GM18870 (cell line): ENCODE results near the gene CENPP.

Source experiments
- ATAC-seq: cut with Tn5 transposase; IDR thresholded peaks from one replicate; pipeline ENCODE4 v1.9.1; 2021; ENCODE audit warnings: moderate library complexity; ENCODE audit not compliant: unreplicated experiment

Gene CENPP

GRCh38 chr9:92312887-92313623, 12.7 kb upstream of the CENPP start:
- no peak for ATAC-seq

DNA sequence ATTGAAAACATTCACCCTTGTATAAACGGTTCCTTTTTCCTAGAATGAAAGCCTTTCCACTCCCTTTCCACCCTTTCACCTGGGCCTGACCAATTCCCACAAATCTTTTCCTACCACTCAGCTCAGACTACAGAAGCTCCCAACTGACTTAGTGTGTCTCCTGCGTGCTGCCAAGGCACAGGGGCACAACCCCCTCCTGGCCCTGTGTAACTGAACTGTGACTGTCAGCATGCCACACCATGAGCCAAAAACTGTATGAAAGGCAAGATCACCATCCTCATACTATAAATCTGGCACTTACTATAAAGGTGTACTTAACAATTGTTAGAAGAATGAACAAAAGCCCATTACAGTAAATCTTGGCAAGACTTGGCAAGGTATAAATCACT, 12.1 kb upstream of the CENPP start:
- no peak for ATAC-seq

- ATAC-seq, result no peak
These were observed 10.3 kb upstream of the CENPP start for GRCh38 chr9:92315456-92315855.

GRCh38 chr9:92324431-92324830, 1.3 kb upstream of the CENPP start:
- no peak for ATAC-seq

- peak; percentile 5 for ATAC-seq
These were observed 874 bp upstream of the CENPP start for GRCh38 chr9:92324889-92325268.

- no peak for ATAC-seq
These were observed 293 bp downstream of the CENPP start for GRCh38 chr9:92325991-92326500.

DNA sequence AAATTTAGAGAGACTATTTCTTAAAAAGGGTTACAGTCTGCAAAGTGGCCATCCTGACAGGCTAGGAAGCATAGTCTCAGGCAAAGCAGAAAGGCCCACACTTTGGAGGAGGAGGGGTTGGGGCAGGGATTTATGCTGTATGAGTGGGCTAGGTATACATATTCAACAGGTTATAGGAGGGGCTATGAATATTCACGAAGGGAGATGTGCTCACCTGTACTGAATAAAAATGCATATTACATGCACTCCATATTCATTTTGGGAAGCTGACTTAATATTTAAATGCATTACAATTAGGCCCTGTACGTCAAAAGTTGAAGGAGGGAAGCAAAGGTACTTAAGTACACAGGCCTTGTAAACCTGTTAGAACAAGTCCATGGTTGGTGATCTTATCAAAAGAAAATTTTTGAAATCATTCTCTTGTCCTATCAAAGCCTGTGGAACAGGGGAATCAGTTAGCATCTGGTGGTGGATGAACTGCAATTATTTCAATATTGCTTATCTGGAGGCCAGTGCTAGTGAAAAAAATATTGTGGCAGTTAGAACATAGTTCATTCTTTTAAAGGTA, 1.6 kb downstream of the CENPP start:
- ATAC-seq, result no peak

DNA sequence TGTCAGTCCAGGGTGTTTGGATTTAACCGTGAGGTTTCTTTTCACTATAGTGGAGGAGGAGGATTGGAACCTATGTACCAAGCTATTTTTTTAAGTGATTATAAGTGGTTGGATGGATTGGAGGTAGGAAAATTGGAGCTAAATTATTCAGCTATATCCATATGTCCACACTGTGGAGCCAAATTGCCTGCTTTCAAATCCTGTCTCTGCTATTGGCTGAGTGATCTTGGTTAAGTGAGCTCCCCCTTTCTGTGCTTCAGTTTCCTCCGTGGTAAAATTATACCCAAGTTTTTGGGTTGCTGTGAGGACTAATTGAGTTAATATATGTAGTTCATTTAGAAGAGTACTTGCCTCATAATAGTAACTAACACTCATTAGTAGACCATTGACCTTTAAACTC, 2.5 kb downstream of the CENPP start:
- no peak for ATAC-seq

DNA sequence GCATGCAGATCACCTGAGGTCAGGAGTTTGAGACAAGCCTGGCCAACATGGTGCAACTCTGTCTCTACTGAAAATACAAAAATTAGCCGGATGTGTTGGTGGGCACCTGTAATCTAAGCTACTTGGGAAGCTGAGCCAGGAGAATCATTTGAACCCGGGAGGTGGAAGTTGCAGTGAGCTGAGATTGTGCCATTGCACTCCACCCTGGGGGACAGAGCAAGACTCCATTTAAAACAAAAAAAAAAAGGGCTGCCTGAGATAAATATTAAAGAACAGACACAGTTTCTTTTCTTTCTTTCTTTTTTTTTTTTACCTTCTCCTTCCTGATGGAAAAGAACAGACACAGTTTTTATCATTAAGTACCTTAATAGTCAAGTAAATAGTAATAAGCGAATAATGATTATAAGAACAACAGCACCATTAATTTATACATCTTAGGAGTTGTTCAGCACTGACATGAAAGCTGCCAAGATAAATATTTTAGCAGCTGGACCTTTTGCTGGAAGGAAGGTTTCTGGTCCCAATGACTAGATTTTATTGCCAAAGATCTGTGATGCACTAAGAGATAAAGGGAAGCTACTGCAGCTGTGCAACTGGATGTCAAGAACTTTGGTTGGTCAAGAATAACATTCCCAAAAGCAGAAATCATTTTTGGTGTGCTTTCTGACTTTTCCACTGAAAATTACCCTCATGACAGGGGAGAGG, 7.0 kb downstream of the CENPP start:
- ATAC-seq, result no peak

DNA sequence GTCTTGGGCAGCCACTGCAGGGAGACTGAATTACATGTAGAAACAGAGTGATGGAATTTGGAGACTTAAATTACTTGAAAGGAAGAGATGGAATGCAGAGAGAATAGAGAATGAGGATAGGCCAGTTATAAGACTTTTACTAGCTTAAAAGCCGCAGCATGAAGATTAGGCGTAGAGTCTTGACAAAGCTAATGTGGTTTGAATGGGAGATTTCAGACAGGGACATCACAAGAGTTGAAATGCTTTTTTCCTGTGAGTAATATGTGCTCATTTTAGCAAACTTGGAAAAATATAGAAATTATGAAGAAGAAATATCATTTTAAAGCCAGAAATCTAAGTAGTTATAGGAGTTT, 7.5 kb downstream of the CENPP start:
- no peak for ATAC-seq

- no peak for ATAC-seq
These were observed 15.8 kb downstream of the CENPP start for GRCh38 chr9:92341578-92341977.

- ATAC-seq, result no peak
These were observed 17.2 kb downstream of the CENPP start for GRCh38 chr9:92342825-92343488.

- no peak for ATAC-seq
These were observed 19.8 kb downstream of the CENPP start for GRCh38 chr9:92345582-92345981.

- no peak for ATAC-seq
These were observed 24.3 kb downstream of the CENPP start for GRCh38 chr9:92349771-92350739.

GRCh38 chr9:92350740-92351133, 25.0 kb downstream of the CENPP start:
- ATAC-seq, result no peak

DNA sequence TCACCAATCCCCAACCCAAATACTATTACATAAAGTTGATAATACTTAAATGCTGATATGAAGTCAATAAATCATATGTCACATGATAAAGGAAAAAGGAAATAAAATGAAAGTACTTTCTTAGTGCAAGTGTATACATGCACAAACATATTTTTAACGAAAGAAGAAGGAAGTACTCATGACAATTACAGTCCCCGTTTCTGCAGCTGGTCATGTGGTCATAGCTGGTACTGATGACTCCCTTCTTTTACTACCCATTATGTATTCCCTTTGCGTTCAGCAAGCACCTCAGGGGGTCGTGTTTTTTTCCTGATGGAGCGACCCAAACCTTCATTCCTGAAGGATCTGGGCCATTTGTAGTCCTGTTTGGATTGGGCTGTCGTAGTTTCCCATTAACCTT, 27.3 kb downstream of the CENPP start:
- no peak for ATAC-seq

- ATAC-seq, result no peak
These were observed 33.7 kb downstream of the CENPP start for GRCh38 chr9:92359394-92359995.

GRCh38 chr9:92360083-92360482, 34.3 kb downstream of the CENPP start:
- no peak for ATAC-seq

DNA sequence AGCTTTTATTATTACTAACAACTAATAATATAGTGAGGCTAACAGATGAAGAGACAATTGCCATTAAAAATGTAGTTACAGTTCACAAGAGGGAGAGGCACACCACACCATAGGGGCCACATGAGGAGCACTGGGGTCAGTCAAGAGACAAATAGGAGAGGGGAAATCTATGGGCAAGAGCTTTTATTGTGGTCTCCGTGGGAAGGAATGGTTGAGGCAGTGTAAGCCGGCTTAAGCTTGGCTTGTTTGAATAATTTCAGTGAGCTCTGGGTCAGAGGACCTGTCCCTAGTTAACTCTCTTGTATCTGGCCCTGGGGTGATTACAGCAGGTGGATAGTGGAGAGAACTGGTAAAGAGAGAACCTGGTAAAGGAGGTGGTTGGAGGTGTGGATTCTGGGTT, 43.3 kb downstream of the CENPP start:
- no peak for ATAC-seq

DNA sequence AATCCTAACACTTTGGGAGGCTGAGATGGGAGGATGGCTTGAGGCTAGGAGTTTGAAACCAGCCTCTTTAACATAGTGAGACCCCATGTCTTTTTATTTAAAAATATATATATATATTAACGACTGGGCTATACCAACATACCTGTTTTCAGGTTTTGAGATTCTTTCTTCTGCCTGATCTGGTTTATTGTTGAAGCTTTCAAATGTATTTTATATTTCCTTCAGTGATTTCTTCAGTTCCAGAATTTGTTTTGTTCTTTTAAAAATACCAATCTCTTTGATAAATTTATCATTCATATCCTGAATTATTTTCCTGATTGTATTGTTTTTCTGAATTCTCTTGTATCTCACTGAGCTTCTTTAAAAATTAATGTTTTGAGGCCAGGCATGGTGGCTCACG, 47.4 kb downstream of the CENPP start:
- ATAC-seq, result no peak
